HCT116 (cell line): ENCODE measurements around the gene FAM120A. TPM values are rescaled to one million over a fixed set of nuclear protein-coding genes. Genes with fewer than 3 reads are reported as not detected.

Experiments used
- ATAC-seq: fragments of 200-7000 bp; cut with Tn5 transposase; 2 replicates; pipeline ENCODE4 v1.9.1; 2020; ENCODE audit warnings: mild to moderate bottlenecking, moderate library complexity
- BruUV-seq: library from RNA; stranded (reverse); fragments of 400-500 nt; replicated peaks from 2 replicates; lab custom pipeline; 2021; lab: Mats Ljungman, UMichigan
- CTCF ChIA-PET: fragments of 300-600 bp; sonication (Branson Sonifier 250); formaldehyde crosslinking; loops from one replicate; lab custom pipeline; 2021; ENCODE audit warnings: antibody characterized with exemption; lab: Charles Lee
- POLR2A ChIA-PET: fragments of 300-600, 350-600 bp; sonication (Branson Sonifier 250); formaldehyde crosslinking; loops from one replicate; lab custom pipeline; 2021; ENCODE audit warnings: antibody characterized with exemption; lab: Charles Lee
- RAD21 ChIA-PET, 2 experiments: fragments of 300-600 bp; sonication (Branson Sonifier 250); formaldehyde crosslinking; loops; one replicate each; lab custom pipeline; 2023; ENCODE audit warnings: low total read pairs in 2 of 2; ENCODE audit not compliant: uncharacterized antibody in 2 of 2, unreplicated experiment in 2 of 2, low non-redundant PET in 1 of 2; lab: Charles Lee
- DNase-seq: peaks from one replicate; pipeline ENCODE4 v3.0.0-alpha.2; 2010; ENCODE audit warnings: low read depth, low spot score
- H2AFZ ChIP-seq: fragments of 200-600 bp; shearing (Covaris generic), sonication (generic); 2 replicates; pipeline ENCODE4 v1.6.1; 2017; ENCODE audit warnings: low read depth, mixed run types, mixed read lengths, antibody characterized with exemption, low read length; ENCODE audit not compliant: poor library complexity, severe bottlenecking
- H3K27ac ChIP-seq: 2 replicates; pipeline ENCODE4 v1.5.1; 2012; ENCODE audit warnings: low read depth, low read length
- H3K27me3 ChIP-seq: fragments of 200-600 bp; sonication (generic); 2 replicates; pipeline ENCODE4 v1.6.1; 2016; ENCODE audit warnings: mixed run types, low read length, mixed read lengths; ENCODE audit not compliant: insufficient read depth
- H3K36me3 ChIP-seq, 2 experiments: fragments of 200-500 bp in 1 of 2; fragments of 200-600 bp in 1 of 2; sonication (Bioruptor generic) in 1 of 2; sonication (generic) in 1 of 2; 2 replicates each; pipeline versions ENCODE4 v1.5.1 to v1.6.1; 2014 to 2016; ENCODE audit warnings: low read length in 2 of 2, inconsistent platforms in 1 of 2, mixed read lengths in 1 of 2, mixed run types in 1 of 2; ENCODE audit not compliant: insufficient read depth in 2 of 2, control insufficient read depth in 1 of 2
- H3K4me1 ChIP-seq, 2 experiments: fragments of 200-600 bp in 1 of 2; sonication (generic) in 1 of 2; 2 replicates each; pipeline versions ENCODE4 v1.5.1 to v1.6.1; 2012 to 2017; ENCODE audit warnings: low read length in 2 of 2, inconsistent platforms in 1 of 2, mild to moderate bottlenecking in 1 of 2, mixed read lengths in 1 of 2, mixed run types in 1 of 2, moderate library complexity in 1 of 2; ENCODE audit not compliant: insufficient read depth in 2 of 2, control insufficient read depth in 1 of 2
- H3K4me2 ChIP-seq: fragments of 200-600 bp; sonication (generic); 2 replicates; pipeline ENCODE4 v1.6.1; 2017; ENCODE audit warnings: mixed run types, low read length, mixed read lengths
- H3K4me3 ChIP-seq, 2 experiments: fragments of 200-600 bp in 1 of 2; sonication (generic) in 1 of 2; replicated peaks in 1 of 2; 2 replicates each; pipeline ENCODE4 v1.5.1; 2011 to 2016; ENCODE audit warnings: low read length in 2 of 2, control low read depth in 1 of 2, low read depth in 1 of 2, mild to moderate bottlenecking in 1 of 2, mixed read lengths in 1 of 2, mixed run types in 1 of 2
- H3K79me2 ChIP-seq: fragments of 200-600 bp; sonication (generic); 2 replicates; pipeline ENCODE4 v1.6.1; 2017; ENCODE audit warnings: mild to moderate bottlenecking, mixed run types, low read length, moderate library complexity, mixed read lengths; ENCODE audit not compliant: insufficient read depth
- H3K9ac ChIP-seq: fragments of 200-600 bp; sonication (generic); 2 replicates; pipeline ENCODE4 v1.6.1; 2016; ENCODE audit warnings: low read length, mixed read lengths
- H3K9me2 ChIP-seq: fragments of 200-600 bp; sonication (generic), shearing (Covaris generic); 2 replicates; pipeline ENCODE4 v1.6.1; 2017; ENCODE audit warnings: mixed run types, mild to moderate bottlenecking, moderate library complexity; ENCODE audit not compliant: insufficient read depth
- H3K9me3 ChIP-seq, 2 experiments: fragments of 200-500 bp in 1 of 2; fragments of 200-600 bp in 1 of 2; sonication (Bioruptor generic) in 1 of 2; sonication (generic) in 1 of 2; 2 replicates each; pipeline ENCODE4 v1.6.1; 2014 to 2017; ENCODE audit warnings: low read length in 2 of 2, mixed read lengths in 2 of 2, inconsistent platforms in 1 of 2, low read depth in 1 of 2, mild to moderate bottlenecking in 1 of 2, mixed run types in 1 of 2, moderate library complexity in 1 of 2; ENCODE audit not compliant: control insufficient read depth in 1 of 2, insufficient read depth in 1 of 2
- H4K20me1 ChIP-seq: fragments of 200-600 bp; sonication (generic), shearing (Covaris generic); 2 replicates; pipeline ENCODE4 v1.6.1; 2017; ENCODE audit warnings: mixed run types, mild to moderate bottlenecking, moderate library complexity; ENCODE audit not compliant: insufficient read depth
- ATF3 ChIP-seq: IDR thresholded peaks from 2 replicates; pipeline ENCODE4 v1.6.1; 2012
- CEBPB ChIP-seq: IDR thresholded peaks from 2 replicates; pipeline ENCODE4 v1.6.1; 2012; ENCODE audit warnings: low read depth
- CTCF ChIP-seq, 3 experiments: fragments of 200-600 bp in 1 of 3; sonication (generic) in 1 of 3; IDR thresholded peaks in 2 of 3; conservative IDR thresholded peaks in 1 of 3; 2 replicates each; pipeline ENCODE4 v1.5.1; 2012 to 2017; ENCODE audit warnings: low read depth in 2 of 3, low read length in 2 of 3, antibody characterized with exemption in 1 of 3, borderline replicate concordance in 1 of 3, control low read depth in 1 of 3, mild to moderate bottlenecking in 1 of 3, mixed read lengths in 1 of 3, mixed run types in 1 of 3, moderate library complexity in 1 of 3; ENCODE audit not compliant: insufficient read depth in 1 of 3
- EGR1 ChIP-seq: IDR thresholded peaks from 2 replicates; pipeline ENCODE4 v1.6.1; 2012; ENCODE audit warnings: low read depth
- ELF1 ChIP-seq: IDR thresholded peaks from 2 replicates; pipeline ENCODE4 v1.6.1; 2012; ENCODE audit warnings: low read depth, borderline replicate concordance
- EZH2 ChIP-seq: fragments of 200-600 bp; sonication (generic); IDR thresholded peaks from 2 replicates; pipeline ENCODE4 v1.6.1; 2017; ENCODE audit warnings: antibody characterized with exemption, mixed run types
- FOSL1 ChIP-seq: IDR thresholded peaks from 2 replicates; pipeline ENCODE4 v1.6.1; 2012; ENCODE audit warnings: low read depth
- POLR2A ChIP-seq: IDR thresholded peaks from 2 replicates; pipeline ENCODE4 v1.7.0; 2011; ENCODE audit warnings: borderline replicate concordance; ENCODE audit not compliant: insufficient read depth, insufficient read length; ENCODE audit errors: extremely low read depth
- POLR2AphosphoS5 ChIP-seq: IDR thresholded peaks from 2 replicates; pipeline ENCODE4 v1.6.1; 2011; ENCODE audit warnings: mild to moderate bottlenecking, low read depth, low read length, moderate library complexity
- SP1 ChIP-seq: IDR thresholded peaks from 2 replicates; pipeline ENCODE4 v1.6.1; 2012; ENCODE audit warnings: low read depth
- SRF ChIP-seq: IDR thresholded peaks from 2 replicates; pipeline ENCODE4 v1.6.1; 2012; ENCODE audit warnings: low read depth
- YY1 ChIP-seq: IDR thresholded peaks from 2 replicates; pipeline ENCODE4 v1.6.1; 2011; ENCODE audit warnings: low read length, low read depth, moderate library complexity, mild to moderate bottlenecking; ENCODE audit not compliant: insufficient replicate concordance; ENCODE audit errors: extremely low read depth
- ZBTB33 ChIP-seq: IDR thresholded peaks from 2 replicates; pipeline ENCODE4 v1.6.1; 2011; ENCODE audit warnings: mild to moderate bottlenecking, low read length, moderate library complexity; ENCODE audit not compliant: insufficient replicate concordance; ENCODE audit errors: extremely low read depth
- ZFX ChIP-seq: fragments of 450-650 bp; IDR thresholded peaks from 2 replicates; pipeline ENCODE4 v1.6.1; 2017
- ZNF274 ChIP-seq: fragments of 200-500 bp; sonication (Bioruptor generic); IDR thresholded peaks from 2 replicates; pipeline ENCODE4 v1.6.1; 2014; ENCODE audit warnings: mild to moderate bottlenecking, low read depth, low read length, inconsistent platforms
- intact Hi-C: fragments of 100-400 bp; cut with micrococcal nuclease; formaldehyde crosslinking; loops from 2 replicates; pipeline ENCODE4 v1.10.0; 2022
- total RNA-seq: library from RNA; stranded (reverse); gene quantifications from one replicate; pipeline ENCODE4 v1.2.1, GENCODE V29; 2021; ENCODE audit not compliant: unreplicated experiment

FAM120A gene
- total RNA-seq, 1 experiment from 2014 or later: 122 TPM

GRCh38 chr9:93579711-93580516 lies 128.4 kb downstream of the FAM120A start:
- DNase-seq (no peak), ATAC-seq (no peak)
- Histone ChIP-seq H3K9me3 (no peaks in the 10 kb centered on the region), H3K9ac (no peak overlapping the region), H4K20me1 (no peaks in the 10 kb centered on the region), H2AFZ (no peak overlapping the region), H3K9me2 (no peaks in the 10 kb centered on the region), H3K27me3 (no peaks in the 10 kb centered on the region), H3K27ac (no peak overlapping the region), H3K4me1 (peaks cover 7 to 17% of the 10 kb centered on the region in 2 experiments; a peak in 3 of 4 replicates), H3K36me3 (no peaks in the 10 kb centered on the region), H3K4me3 (no peak overlapping the region), H3K79me2 (peaks cover 58% of the 10 kb centered on the region), H3K4me2 (no peak overlapping the region)
- no TSS peak for BruUV-seq
- POLR2A ChIA-PET: no interaction called here
- CTCF ChIA-PET: interaction anchor here (1.3 kb wide), 1 partner anchor 14 kb away, joined by 3 read pairs; no protein-coding TSS in a partner anchor
- no peak for TF ChIP-seq POLR2A
- no peak for TF ChIP-seq EGR1
- no peak for TF ChIP-seq EZH2
- no peak for TF ChIP-seq ELF1
- TF ChIP-seq FOSL1: no peak
- TF ChIP-seq CEBPB: no peak
- TF ChIP-seq SP1: no peak
- no peak for TF ChIP-seq CTCF (IDR thresholded peaks at IDR 0.05 in 2 of 3, conservative IDR thresholded peaks at IDR 0.05 in 1 of 3; ENCODE audit: borderline replicate concordance in 1 of 3, insufficient read depth in 1 of 3, low read depth in 2 of 3, low read length in 2 of 3)
- no peak for TF ChIP-seq ZBTB33
- no peak for TF ChIP-seq YY1
- TF ChIP-seq POLR2AphosphoS5: no peak
- no peak for TF ChIP-seq ZFX
- no peak for TF ChIP-seq SRF
- no peak for TF ChIP-seq ATF3
- no peak for TF ChIP-seq ZNF274
- intact Hi-C loops: no loop called here
- RAD21 ChIA-PET: no interaction called here
